ENCODE data around the gene C1orf174.

Gene C1orf174

GRCh38 chr1:3872546-3872945 is 27.5 kb downstream of the C1orf174 start:
- no peak for FAIRE-seq
- no peak for DNase-seq (ENCODE audit: low spot score)

GRCh38 chr1:3871451-3871805 is 28.6 kb downstream of the C1orf174 start:
- DNase-seq (ENCODE audit: low spot score) (no peak), FAIRE-seq (no peak)

GRCh38 chr1:3869751-3870301 is 30.2 kb downstream of the C1orf174 start:
- FAIRE-seq, result no peak

GRCh38 chr1:3868464-3869006 is 31.5 kb downstream of the C1orf174 start:
- FAIRE-seq (peak; percentile 77), DNase-seq (ENCODE audit: low spot score) (no peak)

More at GRCh38 chr1:3869751-3870301, 30.2 kb downstream of the C1orf174 start:
- DNase-seq (ENCODE audit: low spot score), result no peak

- FAIRE-seq, result no peak
- DNase-seq (ENCODE audit: low spot score), result no peak
Measured at GRCh38 chr1:3865606-3866160, 34.4 kb downstream of the C1orf174 start.

GRCh38 chr1:3864884-3865283 is 35.2 kb downstream of the C1orf174 start:
- DNase-seq (ENCODE audit: low spot score), result no peak
- FAIRE-seq, result no peak

- DNase-seq (ENCODE audit: low spot score) (no peak), FAIRE-seq (no peak)
Measured at GRCh38 chr1:3863231-3863935, 36.7 kb downstream of the C1orf174 start.

GRCh38 chr1:3858231-3858981 is 41.7 kb downstream of the C1orf174 start:
- DNase-seq (ENCODE audit: low spot score) (no peak), FAIRE-seq (no peak)

GRCh38 chr1:3857791-3858129 is 42.3 kb downstream of the C1orf174 start:
- DNase-seq (ENCODE audit: low spot score) (no peak), FAIRE-seq (no peak)

- peak; percentile 97 for DNase-seq (ENCODE audit: low spot score)
- FAIRE-seq, result peak; percentile 17
Measured at GRCh38 chr1:3856923-3857790, 42.9 kb downstream of the C1orf174 start, which contains the start of the genes CEP104 and DFFB. Gene CEP104 (minus strand): TSS chr1:3857211. CDS start chr1:3852407, 4,804 bp downstream. Gene DFFB (plus strand): TSS chr1:3857476. CDS start chr1:3857604, 128 bp downstream.

GRCh38 chr1:3852711-3853485 is 47.2 kb downstream of the C1orf174 start:
- DNase-seq (ENCODE audit: low spot score) (no peak), FAIRE-seq (no peak)

- DNase-seq (ENCODE audit: low spot score) (no peak), FAIRE-seq (no peak)
Measured at GRCh38 chr1:3852091-3852490, 48.0 kb downstream of the C1orf174 start.

GRCh38 chr1:3851292-3851691 is 48.8 kb downstream of the C1orf174 start:
- no peak for DNase-seq (ENCODE audit: low spot score)
- FAIRE-seq, result no peak

- no peak for FAIRE-seq
- no peak for DNase-seq (ENCODE audit: low spot score)
Measured at GRCh38 chr1:3850857-3851256, 49.2 kb downstream of the C1orf174 start.

- DNase-seq (ENCODE audit: low spot score) (no peak), FAIRE-seq (no peak)
Measured at GRCh38 chr1:3847081-3847480, 53.0 kb downstream of the C1orf174 start.

GRCh38 chr1:3846541-3846940 is 53.5 kb downstream of the C1orf174 start:
- no peak for FAIRE-seq
- no peak for DNase-seq (ENCODE audit: low spot score)

GRCh38 chr1:3842912-3843311 is 57.2 kb downstream of the C1orf174 start:
- no peak for DNase-seq (ENCODE audit: low spot score)
- no peak for FAIRE-seq

- no peak for FAIRE-seq
Measured at GRCh38 chr1:3841491-3841890, 58.6 kb downstream of the C1orf174 start.

More at GRCh38 chr1:3841491-3841890, 58.6 kb downstream of the C1orf174 start:
- no peak for DNase-seq (ENCODE audit: low spot score)
